ENCODE results near the gene RNF34. TPM values are rescaled to one million over a fixed set of nuclear protein-coding genes. Genes with fewer than 3 reads are reported as not detected.

The RNF34 gene
- total RNA-seq, 1 experiment from 2014 or later = 40.9 TPM

DNA sequence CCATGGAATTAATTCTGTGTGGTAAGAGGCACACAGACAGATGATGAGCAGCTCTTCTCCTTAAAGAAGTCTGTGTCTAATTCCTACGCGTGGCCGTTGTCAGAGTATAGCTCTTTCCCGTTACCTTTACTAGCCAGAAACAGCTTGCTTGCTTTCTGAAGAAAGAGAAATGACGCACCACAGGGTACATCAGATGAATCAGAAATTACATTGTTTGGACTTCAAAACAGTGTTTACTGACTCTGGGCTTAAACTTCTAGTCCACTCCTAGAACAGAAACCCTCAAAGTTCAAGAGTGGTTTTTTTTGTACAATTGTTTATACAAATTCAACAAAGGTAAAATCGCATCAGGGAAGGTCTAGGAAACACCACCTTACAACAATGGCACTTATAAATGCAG, 29.0 kb downstream of the RNF34 start:
- Mint-ChIP-seq H3K4me3 (ENCODE audit: unreplicated experiment) (no peak overlapping the region), H3K9me3 (ENCODE audit: unreplicated experiment) (no peaks in the 10 kb centered on the region), H3K36me3 (ENCODE audit: insufficient read depth, unreplicated experiment) (peaks cover 92% of the 10 kb centered on the region), H3K27me3 (ENCODE audit: insufficient read depth, unreplicated experiment) (no peaks in the 10 kb centered on the region), H3K4me1 (ENCODE audit: insufficient read depth, unreplicated experiment) (no peaks in the 10 kb centered on the region), H3K27ac (ENCODE audit: low read depth, unreplicated experiment) (no peak overlapping the region)
- no peak for DNase-seq (ENCODE audit: unreplicated experiment)
- ChIA-PET POLR2A (interaction anchor here (3.1 kb wide), 1 partner anchor 29 kb away, joined by 9 read pairs; the partner anchor contains the start of gene RNF34), CTCF (interaction anchor here (0.6 to 1.1 kb wide), 2 partner anchors 16 to 46 kb away, joined by 3 read pairs; no protein-coding TSS in a partner anchor)
- intact Hi-C loops (cut with micrococcal nuclease) = no loop called here
- no TSS peak for BruUV-seq (replicated peaks)
- no peak for TF ChIP-seq CTCF (IDR thresholded peaks at IDR 0.05; ENCODE audit: unreplicated experiment)

DNA sequence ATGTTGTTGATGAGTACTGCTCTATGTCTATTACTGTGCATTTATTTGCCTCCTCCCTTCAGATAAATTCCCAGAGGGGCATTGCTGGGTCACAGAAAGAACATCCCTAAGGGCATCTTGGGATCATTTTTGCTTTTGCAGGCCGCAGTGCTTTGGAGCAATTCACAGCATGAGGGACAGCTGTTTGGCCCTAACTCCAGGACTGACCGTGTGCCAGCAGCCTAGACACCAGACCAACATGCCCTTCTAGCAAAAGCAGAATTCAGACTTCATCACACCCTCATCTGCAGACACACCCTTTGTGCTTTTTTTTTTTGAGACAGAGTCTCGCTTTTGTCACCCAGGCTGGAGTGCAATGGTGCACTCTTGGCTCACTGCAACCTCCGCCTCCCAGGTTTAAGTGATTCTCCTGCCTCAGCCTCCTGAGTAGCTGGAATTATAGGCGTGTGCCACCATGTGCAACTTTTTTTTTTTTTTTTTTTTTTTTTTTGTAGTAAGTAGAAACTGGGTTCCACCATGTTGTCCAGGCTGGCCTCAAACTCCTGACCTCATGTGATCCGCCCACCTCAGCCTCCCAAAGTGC, 31.0 kb downstream of the RNF34 start:
- Mint-ChIP-seq H3K9me3 (ENCODE audit: unreplicated experiment) (no peaks in the 10 kb centered on the region), H3K4me3 (ENCODE audit: unreplicated experiment) (no peak overlapping the region), H3K27me3 (ENCODE audit: insufficient read depth, unreplicated experiment) (no peaks in the 10 kb centered on the region), H3K4me1 (ENCODE audit: insufficient read depth, unreplicated experiment) (no peaks in the 10 kb centered on the region), H3K27ac (ENCODE audit: low read depth, unreplicated experiment) (no peak overlapping the region), H3K36me3 (ENCODE audit: insufficient read depth, unreplicated experiment) (peaks cover 91% of the 10 kb centered on the region)
- TF ChIP-seq CTCF (IDR thresholded peaks at IDR 0.05; ENCODE audit: unreplicated experiment) = no peak
- ChIA-PET POLR2A (no interaction called here), CTCF (interaction anchor here (0.6 to 5.3 kb wide), 4 partner anchors 9 to 764 kb away, joined by 3 to 37 read pairs (median 4); no protein-coding TSS in a partner anchor)
- BruUV-seq (replicated peaks) = no TSS peak
- no peak for DNase-seq (ENCODE audit: unreplicated experiment)
- intact Hi-C loops (cut with micrococcal nuclease) = no loop called here

DNA sequence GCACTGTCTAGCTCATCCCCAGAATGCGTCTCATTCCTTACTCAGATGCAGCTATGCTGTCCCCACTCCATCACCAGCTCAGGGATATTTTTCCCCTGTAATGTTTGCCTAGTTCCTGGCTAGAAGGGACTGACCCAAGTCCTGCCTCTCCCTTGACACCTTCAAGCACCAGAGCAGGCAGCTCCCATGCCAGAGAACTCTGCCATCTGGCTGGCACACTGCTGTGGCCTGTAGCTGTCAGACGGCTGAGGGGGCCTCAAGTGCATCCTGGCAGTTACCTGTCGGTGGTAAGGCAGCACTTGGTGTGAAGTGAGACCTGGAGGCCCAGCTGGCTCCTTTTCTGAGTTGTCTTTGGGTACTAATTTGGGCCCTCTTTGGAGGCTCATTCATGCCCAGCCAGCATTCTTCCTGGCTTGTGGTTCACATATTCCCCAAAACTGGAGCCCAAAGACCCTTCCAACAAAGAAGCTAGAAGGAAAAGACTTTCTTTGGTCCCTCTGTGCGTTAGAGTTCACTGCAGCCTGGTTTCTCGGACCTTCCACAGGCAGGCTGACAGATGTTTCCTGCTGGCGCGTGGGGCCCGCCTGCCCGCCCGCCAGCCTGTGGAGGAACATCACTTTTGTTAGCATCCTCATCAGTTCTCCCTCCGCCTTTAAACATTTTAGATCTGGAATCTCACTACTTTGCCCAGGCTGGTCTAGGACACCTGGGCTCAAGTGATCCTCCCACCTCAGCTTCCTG, 33.0 kb downstream of the RNF34 start:
- Mint-ChIP-seq H3K36me3 (ENCODE audit: insufficient read depth, unreplicated experiment) (peaks cover 78% of the 10 kb centered on the region), H3K27me3 (ENCODE audit: insufficient read depth, unreplicated experiment) (no peaks in the 10 kb centered on the region), H3K27ac (ENCODE audit: low read depth, unreplicated experiment) (no peak overlapping the region), H3K4me3 (ENCODE audit: unreplicated experiment) (no peak overlapping the region), H3K4me1 (ENCODE audit: insufficient read depth, unreplicated experiment) (no peaks in the 10 kb centered on the region), H3K9me3 (ENCODE audit: unreplicated experiment) (peaks cover 12% of the 10 kb centered on the region)
- intact Hi-C loops (cut with micrococcal nuclease) = no loop called here
- TF ChIP-seq CTCF (IDR thresholded peaks at IDR 0.05; ENCODE audit: unreplicated experiment) = no peak
- no peak for DNase-seq (ENCODE audit: unreplicated experiment)
- ChIA-PET POLR2A (interaction anchor here (0.5 to 1.4 kb wide), 4 partner anchors 10 to 98 kb away, joined by 3 read pairs; no protein-coding TSS in a partner anchor), CTCF (interaction anchor here (0.6 to 5.3 kb wide), 3 partner anchors 9 to 195 kb away, joined by 3 to 37 read pairs (median 3); no protein-coding TSS in a partner anchor)
- no TSS peak for BruUV-seq (replicated peaks)

DNA sequence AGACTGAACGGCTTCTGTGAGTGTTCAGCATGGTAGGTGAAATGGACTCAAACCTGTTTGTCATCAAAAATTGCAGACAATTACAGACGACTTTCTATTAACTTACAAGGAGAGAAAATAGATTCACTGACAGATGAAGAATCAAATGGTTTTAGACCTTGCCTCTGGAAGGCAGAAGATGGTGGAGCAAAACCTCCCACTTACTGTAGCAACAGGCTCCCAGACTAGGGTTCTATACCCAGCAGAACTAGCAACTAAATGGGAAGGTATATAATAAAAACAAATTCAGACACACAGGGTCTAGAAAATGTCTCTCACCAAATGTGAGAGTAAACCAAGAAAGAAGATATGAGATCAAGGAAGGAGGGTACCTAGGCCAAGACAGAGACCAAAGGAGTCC, 36.8 kb downstream of the RNF34 start:
- Mint-ChIP-seq H3K9me3 (ENCODE audit: unreplicated experiment) (peaks cover 12% of the 10 kb centered on the region), H3K27ac (ENCODE audit: low read depth, unreplicated experiment) (no peak overlapping the region), H3K27me3 (ENCODE audit: insufficient read depth, unreplicated experiment) (no peaks in the 10 kb centered on the region), H3K4me3 (ENCODE audit: unreplicated experiment) (no peak overlapping the region), H3K36me3 (ENCODE audit: insufficient read depth, unreplicated experiment) (peaks cover 69% of the 10 kb centered on the region), H3K4me1 (ENCODE audit: insufficient read depth, unreplicated experiment) (no peaks in the 10 kb centered on the region)
- TF ChIP-seq CTCF (IDR thresholded peaks at IDR 0.05; ENCODE audit: unreplicated experiment) = no peak
- intact Hi-C loops (cut with micrococcal nuclease) = no loop called here
- CTCF ChIA-PET = interaction anchor here (0.6 kb wide), 2 partner anchors 38 to 42 kb away, joined by 3 to 4 read pairs; no protein-coding TSS in a partner anchor
- no peak for DNase-seq (ENCODE audit: unreplicated experiment)
- POLR2A ChIA-PET = interaction anchor here (0.6 kb wide), 1 partner anchor 98 kb away, joined by 3 read pairs; no protein-coding TSS in a partner anchor
- BruUV-seq (replicated peaks) = no TSS peak
